NCI-H226 (cell line): Measurements from ENCODE around the gene ZNF865.

Experiments used
- DNase-seq: peaks from one replicate; pipeline ENCODE4 v3.0.0-alpha.2; 2015

Gene ZNF865

GRCh38 chr19:55663846-55664536 is 58.5 kb downstream of the ZNF865 start:
- DNase-seq: no peak

GRCh38 chr19:55666343-55667005 is 61.0 kb downstream of the ZNF865 start:
- no peak for DNase-seq
